MCF 10A (cell line): ENCODE results near the gene ERVW-1. TPM values are rescaled to one million over a fixed set of nuclear protein-coding genes. Genes with fewer than 3 reads are reported as not detected.

Experiments used
- BruUV-seq: library from RNA; stranded (reverse); fragments of 400-500 nt; replicated peaks from 2 replicates; lab custom pipeline; 2021; lab: Mats Ljungman, UMichigan
- CTCF ChIA-PET: fragments of 300-600 bp; sonication (Branson Sonifier 250); formaldehyde crosslinking; extraction: SDS; loops from one replicate; lab custom pipeline; 2021; ENCODE audit warnings: antibody characterized with exemption, inconsistent platforms; lab: Yijun Ruan, JAX
- POLR2A ChIA-PET: fragments of 300-600, 350-650 bp; sonication (Branson Sonifier 250); formaldehyde crosslinking; extraction: SDS; loops from one replicate; lab custom pipeline; 2020; ENCODE audit warnings: antibody characterized with exemption, inconsistent platforms; lab: Yijun Ruan, JAX
- DNase-seq: peaks from one replicate; pipeline ENCODE4 v3.0.0-alpha.2; 2018; ENCODE audit not compliant: unreplicated experiment
- H3K27ac Mint-ChIP-seq: one replicate; pipeline ENCODE4 v1.8.0; 2022; ENCODE audit warnings: mild to moderate bottlenecking, low read depth, mixed read lengths; ENCODE audit not compliant: unreplicated experiment
- H3K27me3 Mint-ChIP-seq: one replicate; pipeline ENCODE4 v1.8.0; 2022; ENCODE audit warnings: mixed read lengths; ENCODE audit not compliant: insufficient read depth, unreplicated experiment
- H3K36me3 Mint-ChIP-seq: one replicate; pipeline ENCODE4 v1.8.0; 2022; ENCODE audit warnings: mild to moderate bottlenecking, moderate library complexity, mixed read lengths; ENCODE audit not compliant: insufficient read depth, unreplicated experiment
- H3K4me1 Mint-ChIP-seq: one replicate; pipeline ENCODE4 v1.8.0; 2022; ENCODE audit warnings: mixed read lengths; ENCODE audit not compliant: insufficient read depth, unreplicated experiment
- H3K4me3 Mint-ChIP-seq: one replicate; pipeline ENCODE4 v1.8.0; 2022; ENCODE audit warnings: mild to moderate bottlenecking, moderate library complexity, mixed read lengths; ENCODE audit not compliant: unreplicated experiment
- H3K9me3 Mint-ChIP-seq: one replicate; pipeline ENCODE4 v1.8.0; 2022; ENCODE audit warnings: mixed read lengths; ENCODE audit not compliant: unreplicated experiment
- CTCF ChIP-seq: fragments of 200-600 bp; IDR thresholded peaks from one replicate; pipeline ENCODE4 v1.8.0; 2022; ENCODE audit warnings: antibody characterized with exemption, mild to moderate bottlenecking; ENCODE audit not compliant: unreplicated experiment
- intact Hi-C: fragments of 100-400 bp; cut with micrococcal nuclease; formaldehyde crosslinking; loops from 2 replicates; pipeline ENCODE4 v1.14.1; 2022
- total RNA-seq: library from RNA; stranded (reverse); gene quantifications from 2 replicates; pipeline ENCODE4 v1.2.3, GENCODE V29; 2022

Gene ERVW-1
- total RNA-seq, 1 experiment from 2014 or later, result not detected

GRCh38 chr7:92513167-92513902 lies 35.6 kb upstream of the ERVW-1 start:
- Mint-ChIP-seq H3K9me3 (no peaks in the 10 kb centered on the region), H3K27ac (no peak overlapping the region), H3K27me3 (no peaks in the 10 kb centered on the region), H3K4me1 (no peaks in the 10 kb centered on the region), H3K4me3 (no peak overlapping the region), H3K36me3 (peaks cover 35% of the 10 kb centered on the region)
- POLR2A ChIA-PET, result interaction anchor here (0.9 to 3.1 kb wide), 2 partner anchors 10 to 15 kb away, joined by 4 to 13 read pairs; partner anchors contain the start of genes PEX1 and RBM48
- BruUV-seq, result no TSS peak
- no peak for TF ChIP-seq CTCF
- intact Hi-C loops, result no loop called here
- CTCF ChIA-PET, result no interaction called here
- no peak for DNase-seq

GRCh38 chr7:92508946-92509345 lies 31.2 kb upstream of the ERVW-1 start:
- H3K27ac Mint-ChIP-seq, result no peak overlapping the region
- intact Hi-C loops, result no loop called here
- no peak for DNase-seq
- H3K27me3 Mint-ChIP-seq, result no peaks in the 10 kb centered on the region
- POLR2A ChIA-PET, result interaction anchor here (0.6 to 2.5 kb wide), 2 partner anchors 20 to 376 kb away, joined by 3 to 8 read pairs; partner anchors contain the start of genes PEX1 and RBM48
- H3K4me3 Mint-ChIP-seq, result no peak overlapping the region
- H3K9me3 Mint-ChIP-seq, result no peaks in the 10 kb centered on the region
- H3K36me3 Mint-ChIP-seq, result peaks cover 30% of the 10 kb centered on the region
- no peaks in the 10 kb centered on the region for H3K4me1 Mint-ChIP-seq
- CTCF ChIA-PET, result interaction anchor here (0.7 to 1.3 kb wide), 2 partner anchors 61 to 274 kb away, joined by 4 read pairs; partner anchors contain the start of gene GATAD1
- no peak for TF ChIP-seq CTCF
- BruUV-seq, result no TSS peak

- no TSS peak for BruUV-seq
- Mint-ChIP-seq H3K4me1 (no peaks in the 10 kb centered on the region), H3K9me3 (no peaks in the 10 kb centered on the region), H3K4me3 (no peak overlapping the region), H3K27me3 (no peaks in the 10 kb centered on the region), H3K36me3 (peaks cover 35% of the 10 kb centered on the region), H3K27ac (no peak overlapping the region)
- POLR2A ChIA-PET, result no interaction called here
- CTCF ChIA-PET, result interaction anchor here (0.6 kb wide), 1 partner anchor 531 kb away, joined by 3 read pairs; no protein-coding TSS in a partner anchor
- no peak for DNase-seq
- no peak for TF ChIP-seq CTCF
- intact Hi-C loops, result no loop called here
These were observed 28.6 kb upstream of the ERVW-1 start for GRCh38 chr7:92506363-92506762.

GRCh38 chr7:92504563-92504962 lies 26.8 kb upstream of the ERVW-1 start:
- Mint-ChIP-seq H3K4me3 (no peak overlapping the region), H3K36me3 (peaks cover 53% of the 10 kb centered on the region), H3K27me3 (no peaks in the 10 kb centered on the region), H3K27ac (no peak overlapping the region), H3K9me3 (no peaks in the 10 kb centered on the region), H3K4me1 (no peaks in the 10 kb centered on the region)
- intact Hi-C loops, result no loop called here
- no peak for DNase-seq
- POLR2A ChIA-PET, result no interaction called here
- no peak for TF ChIP-seq CTCF
- no TSS peak for BruUV-seq
- CTCF ChIA-PET, result no interaction called here
